ENCODE data around the gene TCAF2. TPM values are rescaled to one million over a fixed set of nuclear protein-coding genes. Genes with fewer than 3 reads are reported as not detected.
"Not testable (repeated sequence)": the region's sequence is repeated elsewhere in the genome, so short reads cannot be mapped to it uniquely, and the experiment has no call there.

The TCAF2 gene
- total RNA-seq, 1 donor from 2014 or later = 0.38 TPM

- H3K4me3 Mint-ChIP-seq (ENCODE audit: unreplicated experiment); H3K4me1 Mint-ChIP-seq (ENCODE audit: unreplicated experiment); H3K36me3 Mint-ChIP-seq (ENCODE audit: low read depth, unreplicated experiment); H3K27me3 Mint-ChIP-seq (ENCODE audit: unreplicated experiment); H3K9me3 Mint-ChIP-seq (ENCODE audit: unreplicated experiment); H3K27ac Mint-ChIP-seq (ENCODE audit: unreplicated experiment); DNase-seq (ENCODE audit: low spot score): not testable (repeated sequence)
Measured at GRCh38 chr7:143630653-143631052, 9.9 kb downstream of the TCAF2 start.

DNA sequence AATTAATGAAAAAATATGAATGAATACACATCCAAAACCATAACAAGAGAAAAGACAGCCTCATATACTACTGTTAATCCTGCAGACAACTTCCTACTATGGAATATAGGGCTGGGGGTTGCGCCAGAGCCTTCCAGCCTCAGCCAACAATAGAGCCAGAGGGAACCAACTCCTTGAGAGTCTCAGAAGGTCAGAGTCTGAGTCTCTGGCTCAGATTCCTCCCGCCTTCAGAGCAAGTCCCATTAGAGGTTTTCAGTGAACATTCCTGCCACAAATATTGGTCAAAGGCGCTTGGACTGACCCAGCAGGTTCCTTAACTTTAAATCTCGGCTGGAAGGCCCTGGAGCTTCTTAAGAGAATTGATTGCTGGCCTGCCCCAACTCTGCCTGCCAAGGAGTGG lies 11.7 kb downstream of the TCAF2 start:
- not testable (repeated sequence) for H3K9me3 Mint-ChIP-seq (ENCODE audit: unreplicated experiment); H3K27me3 Mint-ChIP-seq (ENCODE audit: unreplicated experiment); H3K4me3 Mint-ChIP-seq (ENCODE audit: unreplicated experiment); H3K4me1 Mint-ChIP-seq (ENCODE audit: unreplicated experiment); DNase-seq (ENCODE audit: low spot score); H3K36me3 Mint-ChIP-seq (ENCODE audit: low read depth, unreplicated experiment); H3K27ac Mint-ChIP-seq (ENCODE audit: unreplicated experiment)

GRCh38 chr7:143633013-143633618 lies 12.3 kb downstream of the TCAF2 start:
- not testable (repeated sequence) for DNase-seq (ENCODE audit: low spot score)

GRCh38 chr7:143635364-143636240 lies 14.8 kb downstream of the TCAF2 start:
- not testable (repeated sequence) for DNase-seq (ENCODE audit: low spot score); H3K27ac Mint-ChIP-seq (ENCODE audit: unreplicated experiment); H3K4me1 Mint-ChIP-seq (ENCODE audit: unreplicated experiment); H3K9me3 Mint-ChIP-seq (ENCODE audit: unreplicated experiment); H3K36me3 Mint-ChIP-seq (ENCODE audit: low read depth, unreplicated experiment); H3K27me3 Mint-ChIP-seq (ENCODE audit: unreplicated experiment); H3K4me3 Mint-ChIP-seq (ENCODE audit: unreplicated experiment)

More at GRCh38 chr7:143633013-143633618, 12.3 kb downstream of the TCAF2 start:
- H3K4me3 Mint-ChIP-seq (ENCODE audit: unreplicated experiment); H3K4me1 Mint-ChIP-seq (ENCODE audit: unreplicated experiment); H3K27me3 Mint-ChIP-seq (ENCODE audit: unreplicated experiment); H3K36me3 Mint-ChIP-seq (ENCODE audit: low read depth, unreplicated experiment); H3K9me3 Mint-ChIP-seq (ENCODE audit: unreplicated experiment); H3K27ac Mint-ChIP-seq (ENCODE audit: unreplicated experiment): not testable (repeated sequence)

- H3K4me1 Mint-ChIP-seq (ENCODE audit: unreplicated experiment); H3K36me3 Mint-ChIP-seq (ENCODE audit: low read depth, unreplicated experiment); DNase-seq (ENCODE audit: low spot score); H3K9me3 Mint-ChIP-seq (ENCODE audit: unreplicated experiment); H3K27me3 Mint-ChIP-seq (ENCODE audit: unreplicated experiment); H3K4me3 Mint-ChIP-seq (ENCODE audit: unreplicated experiment); H3K27ac Mint-ChIP-seq (ENCODE audit: unreplicated experiment): not testable (repeated sequence)
Measured at GRCh38 chr7:143639372-143639771, 18.6 kb downstream of the TCAF2 start.

DNA sequence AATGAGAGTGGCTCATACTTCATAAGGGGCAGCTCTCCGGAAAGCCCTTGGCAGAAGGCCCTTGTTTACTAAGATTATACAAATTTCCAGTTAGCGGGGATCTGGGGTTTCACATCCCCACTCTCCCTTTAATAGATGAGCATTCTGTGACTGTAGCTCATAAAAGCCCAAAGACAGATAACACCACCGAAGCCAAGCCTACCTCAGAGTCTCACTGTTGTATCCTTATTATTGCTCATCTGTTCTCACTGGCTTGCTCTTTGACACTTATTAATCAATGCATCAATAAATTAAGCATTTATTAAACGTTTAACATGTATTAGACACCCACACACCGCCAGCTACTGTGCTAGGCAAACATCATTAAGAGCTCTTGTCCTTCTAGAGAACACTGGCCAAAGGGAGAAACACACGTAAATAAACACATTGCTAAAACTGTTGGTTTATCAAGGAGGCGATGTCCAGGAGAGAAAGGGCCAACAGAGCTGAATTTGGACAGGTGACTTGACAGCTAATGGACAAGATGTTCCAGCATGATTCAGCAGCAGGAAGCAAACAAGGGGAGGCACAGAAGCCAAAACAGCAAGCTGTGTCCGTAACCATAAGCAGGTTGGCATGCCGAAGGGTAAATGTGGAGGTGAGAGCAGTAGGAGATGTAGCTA lies 19.9 kb downstream of the TCAF2 start:
- not testable (repeated sequence) for DNase-seq (ENCODE audit: low spot score); H3K36me3 Mint-ChIP-seq (ENCODE audit: low read depth, unreplicated experiment); H3K27ac Mint-ChIP-seq (ENCODE audit: unreplicated experiment); H3K4me1 Mint-ChIP-seq (ENCODE audit: unreplicated experiment); H3K9me3 Mint-ChIP-seq (ENCODE audit: unreplicated experiment); H3K27me3 Mint-ChIP-seq (ENCODE audit: unreplicated experiment); H3K4me3 Mint-ChIP-seq (ENCODE audit: unreplicated experiment)

DNA sequence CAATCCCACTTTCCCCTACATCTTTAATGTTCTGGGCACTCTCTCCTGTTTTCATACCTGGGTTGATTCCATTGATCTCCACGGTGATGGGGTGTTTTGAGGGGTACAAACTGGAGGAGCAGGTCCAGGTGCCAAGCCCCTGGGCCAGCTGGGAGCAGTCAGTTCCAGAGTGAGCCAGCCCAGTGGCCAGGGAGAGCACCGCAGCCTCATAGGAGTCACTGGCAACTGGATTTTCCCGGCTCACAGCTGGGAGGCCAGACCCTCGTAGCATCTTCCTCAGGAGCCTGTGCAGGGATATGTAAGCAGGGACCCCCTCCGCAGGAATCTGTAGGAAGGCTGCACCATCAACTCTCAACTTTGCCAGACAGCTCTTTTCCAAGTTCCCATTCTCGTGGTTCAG lies 25.8 kb downstream of the TCAF2 start:
- H3K36me3 Mint-ChIP-seq (ENCODE audit: low read depth, unreplicated experiment); H3K27me3 Mint-ChIP-seq (ENCODE audit: unreplicated experiment); H3K4me1 Mint-ChIP-seq (ENCODE audit: unreplicated experiment); H3K9me3 Mint-ChIP-seq (ENCODE audit: unreplicated experiment); H3K4me3 Mint-ChIP-seq (ENCODE audit: unreplicated experiment); DNase-seq (ENCODE audit: low spot score); H3K27ac Mint-ChIP-seq (ENCODE audit: unreplicated experiment): not testable (repeated sequence)

GRCh38 chr7:143649902-143650301 lies 29.1 kb downstream of the TCAF2 start:
- H3K27me3 Mint-ChIP-seq (ENCODE audit: unreplicated experiment); H3K4me3 Mint-ChIP-seq (ENCODE audit: unreplicated experiment); H3K4me1 Mint-ChIP-seq (ENCODE audit: unreplicated experiment); H3K9me3 Mint-ChIP-seq (ENCODE audit: unreplicated experiment); DNase-seq (ENCODE audit: low spot score); H3K36me3 Mint-ChIP-seq (ENCODE audit: low read depth, unreplicated experiment); H3K27ac Mint-ChIP-seq (ENCODE audit: unreplicated experiment): not testable (repeated sequence)

- not testable (repeated sequence) for H3K9me3 Mint-ChIP-seq (ENCODE audit: unreplicated experiment); H3K36me3 Mint-ChIP-seq (ENCODE audit: low read depth, unreplicated experiment); H3K27me3 Mint-ChIP-seq (ENCODE audit: unreplicated experiment); H3K27ac Mint-ChIP-seq (ENCODE audit: unreplicated experiment); H3K4me1 Mint-ChIP-seq (ENCODE audit: unreplicated experiment); DNase-seq (ENCODE audit: low spot score); H3K4me3 Mint-ChIP-seq (ENCODE audit: unreplicated experiment)
Measured at GRCh38 chr7:143650447-143650846, 29.7 kb downstream of the TCAF2 start.

Other genes with a start within 250 kb of the TCAF2 start
- gene ZYX, start 239.6 kb upstream of the TCAF2 start, total RNA-seq (ENCODE audit: unreplicated experiment) = 237 TPM
- 7.1 TPM for gene EPHA1, start 212.1 kb upstream of the TCAF2 start, total RNA-seq (ENCODE audit: unreplicated experiment)
- not detected for gene TAS2R60, start 177.5 kb upstream of the TCAF2 start, total RNA-seq (ENCODE audit: unreplicated experiment)
- gene TAS2R41, start 143.1 kb upstream of the TCAF2 start, total RNA-seq (ENCODE audit: unreplicated experiment) = not detected
- gene CTAGE15, start 49.2 kb upstream of the TCAF2 start, total RNA-seq (ENCODE audit: unreplicated experiment) = 0.31 TPM
- not detected for gene CTAGE6, start 136.7 kb downstream of the TCAF2 start, total RNA-seq (ENCODE audit: unreplicated experiment)